ENCODE data around the gene EPDR1.
A peak's percentile ranks its signal among the peaks of the same experiment; 100 is the strongest.

Gene EPDR1

DNA sequence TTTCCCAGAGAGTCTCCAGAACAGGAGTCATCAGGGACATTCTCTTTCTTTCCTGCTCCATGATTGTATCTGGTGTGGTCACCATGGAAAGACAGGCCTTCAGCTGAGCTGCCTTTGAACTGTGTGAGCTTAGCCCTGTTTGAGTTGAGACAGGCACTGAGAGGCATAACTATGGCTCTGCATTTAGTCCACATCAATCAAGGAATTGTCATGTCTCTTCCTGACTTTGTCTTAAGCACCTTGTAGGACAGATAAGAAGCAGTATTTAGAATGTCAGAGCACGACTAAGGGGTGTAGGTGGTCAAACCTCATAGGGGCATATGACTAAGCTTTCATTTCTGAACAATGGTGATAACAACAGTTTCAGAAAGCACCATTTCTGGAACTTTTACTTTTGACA, 53.5 kb downstream of the EPDR1 start:
- peak in 1 of 2 donors; percentile 22 for DNase-seq (ENCODE audit: low read depth in 2 of 2)
- H3K4me3 ChIP-seq (replicated peaks in 1 of 2; ENCODE audit: low read depth in 2 of 2, low read length in 2 of 2): no peak overlapping the region
- TF ChIP-seq, protein P1, sequence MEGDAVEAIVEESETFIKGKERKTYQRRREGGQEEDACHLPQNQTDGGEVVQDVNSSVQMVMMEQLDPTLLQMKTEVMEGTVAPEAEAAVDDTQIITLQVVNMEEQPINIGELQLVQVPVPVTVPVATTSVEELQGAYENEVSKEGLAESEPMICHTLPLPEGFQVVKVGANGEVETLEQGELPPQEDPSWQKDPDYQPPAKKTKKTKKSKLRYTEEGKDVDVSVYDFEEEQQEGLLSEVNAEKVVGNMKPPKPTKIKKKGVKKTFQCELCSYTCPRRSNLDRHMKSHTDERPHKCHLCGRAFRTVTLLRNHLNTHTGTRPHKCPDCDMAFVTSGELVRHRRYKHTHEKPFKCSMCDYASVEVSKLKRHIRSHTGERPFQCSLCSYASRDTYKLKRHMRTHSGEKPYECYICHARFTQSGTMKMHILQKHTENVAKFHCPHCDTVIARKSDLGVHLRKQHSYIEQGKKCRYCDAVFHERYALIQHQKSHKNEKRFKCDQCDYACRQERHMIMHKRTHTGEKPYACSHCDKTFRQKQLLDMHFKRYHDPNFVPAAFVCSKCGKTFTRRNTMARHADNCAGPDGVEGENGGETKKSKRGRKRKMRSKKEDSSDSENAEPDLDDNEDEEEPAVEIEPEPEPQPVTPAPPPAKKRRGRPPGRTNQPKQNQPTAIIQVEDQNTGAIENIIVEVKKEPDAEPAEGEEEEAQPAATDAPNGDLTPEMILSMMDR (IDR thresholded peaks at IDR 0.05; ENCODE audit: low read depth, low read length): no peak

DNA sequence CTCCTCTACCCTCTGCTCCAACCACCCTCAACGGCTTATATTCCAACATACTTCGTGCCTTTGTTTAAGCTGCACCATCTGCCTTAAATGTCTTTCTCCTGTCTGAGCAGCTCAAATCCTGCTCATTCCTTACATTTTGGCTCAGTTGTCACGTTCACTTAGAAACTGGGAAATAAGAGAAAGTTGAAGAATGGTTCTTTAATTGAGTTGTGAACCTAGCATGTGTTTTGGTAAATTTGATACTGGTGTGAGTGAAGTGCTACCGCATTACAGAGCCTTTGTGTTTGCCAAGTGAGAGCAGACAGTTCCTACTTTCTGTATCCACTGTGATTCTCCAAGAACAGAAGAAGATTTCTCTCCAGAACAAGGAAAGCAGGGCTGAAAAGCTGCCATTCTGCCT, 54.3 kb downstream of the EPDR1 start:
- TF ChIP-seq, protein P1 (IDR thresholded peaks at IDR 0.05; ENCODE audit: low read depth, low read length): no peak
- no peak for DNase-seq (ENCODE audit: low read depth in 2 of 2)
- no peak overlapping the region for H3K4me3 ChIP-seq (replicated peaks in 1 of 2; ENCODE audit: low read depth in 2 of 2, low read length in 2 of 2)

DNA sequence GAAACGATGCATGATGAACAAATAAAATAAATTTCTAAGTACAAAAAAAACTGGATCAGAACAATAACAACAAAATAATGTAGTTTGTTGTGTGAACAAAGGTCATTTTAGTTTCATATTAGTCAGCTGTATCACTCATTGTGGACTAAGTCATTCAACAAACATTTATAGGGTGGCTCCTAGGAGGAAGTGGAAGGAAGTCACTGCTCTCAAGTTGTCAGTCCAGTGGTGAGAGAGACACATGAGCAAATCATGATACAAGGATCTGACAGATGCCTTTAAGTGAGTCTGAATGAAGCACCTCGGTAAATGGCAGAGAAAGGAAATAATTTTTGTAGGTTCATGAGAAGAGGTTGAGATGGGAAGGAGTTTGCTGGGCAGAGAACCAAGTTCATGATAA, 56.8 kb downstream of the EPDR1 start:
- H3K4me3 ChIP-seq (replicated peaks in 1 of 2; ENCODE audit: low read depth in 2 of 2, low read length in 2 of 2): no peak overlapping the region
- peak in 1 of 2 donors; percentile 60 for DNase-seq (ENCODE audit: low read depth in 2 of 2)
- TF ChIP-seq, protein P1 (IDR thresholded peaks at IDR 0.05; ENCODE audit: low read depth, low read length): no peak

DNA sequence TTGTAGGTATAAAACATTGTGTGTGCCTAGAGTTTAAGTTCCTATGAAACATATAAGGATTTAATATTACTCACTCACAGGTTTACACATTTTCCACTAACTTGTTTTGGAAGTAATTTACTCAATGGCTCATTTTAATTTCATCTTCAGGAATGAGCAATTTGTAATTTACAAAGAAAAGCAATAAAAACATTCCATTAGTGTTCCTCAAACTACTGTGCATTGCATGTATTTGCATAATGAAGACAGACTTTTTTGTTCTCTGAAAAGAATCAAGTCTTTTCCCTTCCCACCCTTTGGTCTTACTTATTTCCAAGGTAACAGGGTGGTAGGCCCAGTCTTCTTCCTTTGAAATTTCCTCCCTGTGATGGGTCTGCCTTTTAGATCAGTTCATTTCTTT, 61.2 kb downstream of the EPDR1 start:
- TF ChIP-seq, protein P1 (IDR thresholded peaks at IDR 0.05; ENCODE audit: low read depth, low read length): no peak
- peak in 1 of 2 donors; percentile 3 for DNase-seq (ENCODE audit: low read depth in 2 of 2)
- H3K4me3 ChIP-seq (replicated peaks in 1 of 2; ENCODE audit: low read depth in 2 of 2, low read length in 2 of 2): no peak overlapping the region

DNA sequence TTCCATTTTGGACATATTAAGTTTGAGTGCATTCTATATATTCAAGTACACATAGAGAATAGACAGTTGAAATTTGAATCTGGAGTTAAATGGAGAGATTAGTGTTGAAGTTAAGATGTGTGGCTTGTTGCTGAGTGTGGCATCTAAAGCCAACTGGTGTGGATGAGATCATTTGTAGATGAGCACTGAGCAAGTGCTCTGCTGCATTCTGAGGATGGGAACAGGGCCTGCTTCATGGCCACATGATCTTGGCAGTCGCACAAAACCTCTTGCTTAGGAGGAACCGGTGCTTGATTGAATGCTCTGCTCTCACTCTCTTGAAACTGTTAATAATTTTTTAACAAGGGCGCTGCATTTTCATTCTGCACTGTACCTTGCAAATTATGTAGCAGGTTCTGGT, 62.0 kb downstream of the EPDR1 start:
- H3K4me3 ChIP-seq (replicated peaks in 1 of 2; ENCODE audit: low read depth in 2 of 2, low read length in 2 of 2): no peak overlapping the region
- DNase-seq (ENCODE audit: low read depth in 2 of 2): peak; percentile 7 to 18

DNA sequence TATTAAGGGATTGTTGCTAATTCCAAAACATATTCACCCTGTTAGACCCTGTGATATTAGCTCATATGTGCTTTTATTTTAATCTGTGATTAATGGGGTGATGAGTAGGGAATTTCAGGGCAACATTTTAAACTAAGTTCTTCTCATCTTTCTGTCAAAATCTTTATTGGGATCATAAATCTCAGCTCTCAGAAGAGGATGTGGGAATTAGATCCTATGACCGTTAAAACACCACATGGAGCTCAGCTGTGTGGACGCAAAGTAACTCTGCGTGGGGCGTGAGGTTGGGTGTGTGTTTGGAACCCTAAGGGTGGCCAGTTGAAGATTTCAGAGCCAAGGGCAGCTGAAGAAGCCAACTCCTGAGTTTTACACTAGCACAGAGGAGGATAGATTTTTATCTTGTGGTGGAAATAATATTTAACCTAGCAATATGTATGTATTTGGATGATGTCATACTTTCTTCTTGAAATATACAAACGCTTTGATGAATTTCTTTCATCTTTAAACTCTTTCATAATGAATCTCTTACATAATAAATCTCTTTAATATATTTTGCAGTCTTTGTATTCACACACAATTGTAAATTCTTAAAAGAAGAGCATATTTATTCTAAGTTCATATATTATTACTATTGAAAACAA, 64.4 kb downstream of the EPDR1 start:
- no peak for DNase-seq (ENCODE audit: low read depth in 2 of 2)
- no peak overlapping the region for H3K4me3 ChIP-seq (replicated peaks in 1 of 2; ENCODE audit: low read depth in 2 of 2, low read length in 2 of 2)
- TF ChIP-seq, protein P1 (IDR thresholded peaks at IDR 0.05; ENCODE audit: low read depth, low read length): no peak

More for the DNA sequence above, 62.0 kb downstream of the EPDR1 start:
- TF ChIP-seq, protein P1 (IDR thresholded peaks at IDR 0.05; ENCODE audit: low read depth, low read length): no peak

DNA sequence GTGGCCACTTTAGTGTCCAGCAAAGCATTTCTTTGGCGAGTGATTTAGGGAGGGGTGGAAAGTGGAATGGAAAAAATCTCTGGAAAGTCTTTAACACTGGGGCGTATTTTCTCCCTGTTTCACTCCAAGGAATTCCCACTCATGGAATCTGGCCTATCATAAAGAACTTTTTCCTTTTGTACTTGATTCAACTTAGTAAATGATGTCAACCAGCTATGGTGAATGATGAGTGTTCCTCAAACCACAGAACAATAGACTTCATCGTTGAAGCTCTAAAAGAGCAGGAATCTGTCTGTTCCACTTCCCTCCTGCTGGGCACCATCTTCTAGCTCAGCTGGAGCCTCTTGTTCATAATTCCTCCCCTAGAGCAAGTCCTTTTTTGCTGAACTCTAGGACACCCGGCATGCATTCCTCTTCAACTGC, 66.5 kb downstream of the EPDR1 start:
- no peak overlapping the region for H3K4me3 ChIP-seq (replicated peaks in 1 of 2; ENCODE audit: low read depth in 2 of 2, low read length in 2 of 2)
- peak in 1 of 2 donors; percentile 27 for DNase-seq (ENCODE audit: low read depth in 2 of 2)
- TF ChIP-seq, protein P1 (IDR thresholded peaks at IDR 0.05; ENCODE audit: low read depth, low read length): no peak
